ENCODE measurements around the gene CERS1.

DNA sequence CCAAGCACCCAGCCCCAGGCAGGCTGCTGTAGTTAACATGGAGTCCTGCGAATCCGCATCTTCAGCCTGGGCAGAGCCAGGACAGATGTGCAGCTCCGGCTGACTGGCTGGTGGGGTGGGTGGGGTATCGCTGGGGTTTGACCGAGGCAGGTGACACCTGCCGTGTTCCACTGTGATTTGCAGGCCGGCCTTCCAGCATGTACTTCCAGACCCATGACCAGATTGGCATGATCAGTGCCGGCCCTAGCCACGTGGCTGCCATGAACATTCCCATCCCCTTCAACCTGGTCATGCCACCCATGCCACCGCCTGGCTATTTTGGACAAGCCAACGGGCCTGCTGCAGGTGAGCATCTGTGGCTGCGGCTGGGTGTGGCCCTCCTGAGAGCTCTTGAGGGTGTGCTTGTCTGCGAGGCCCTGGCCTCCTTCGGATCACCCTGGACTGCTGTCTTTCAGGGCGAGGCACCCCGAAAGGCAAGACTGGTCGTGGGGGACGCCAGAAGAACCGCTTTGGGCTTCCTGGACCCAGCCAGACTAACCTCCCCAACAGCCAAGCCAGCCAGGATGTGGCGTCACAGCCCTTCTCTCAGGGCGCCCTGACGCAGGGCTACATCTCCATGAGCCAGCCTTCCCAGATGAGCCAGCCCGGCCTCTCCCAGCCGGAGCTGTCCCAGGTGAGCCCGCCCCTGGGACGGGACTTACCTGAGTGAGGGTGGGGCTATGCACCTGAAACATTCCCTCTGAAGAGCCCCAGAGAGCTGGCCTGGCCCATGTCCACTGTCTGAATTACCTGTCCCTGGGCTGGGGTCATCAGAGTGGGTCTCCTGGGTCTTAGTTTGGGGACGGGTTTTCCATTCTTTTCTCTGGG is 30.6 kb downstream of the CERS1 start:
- TF ChIP-seq, protein P1, sequence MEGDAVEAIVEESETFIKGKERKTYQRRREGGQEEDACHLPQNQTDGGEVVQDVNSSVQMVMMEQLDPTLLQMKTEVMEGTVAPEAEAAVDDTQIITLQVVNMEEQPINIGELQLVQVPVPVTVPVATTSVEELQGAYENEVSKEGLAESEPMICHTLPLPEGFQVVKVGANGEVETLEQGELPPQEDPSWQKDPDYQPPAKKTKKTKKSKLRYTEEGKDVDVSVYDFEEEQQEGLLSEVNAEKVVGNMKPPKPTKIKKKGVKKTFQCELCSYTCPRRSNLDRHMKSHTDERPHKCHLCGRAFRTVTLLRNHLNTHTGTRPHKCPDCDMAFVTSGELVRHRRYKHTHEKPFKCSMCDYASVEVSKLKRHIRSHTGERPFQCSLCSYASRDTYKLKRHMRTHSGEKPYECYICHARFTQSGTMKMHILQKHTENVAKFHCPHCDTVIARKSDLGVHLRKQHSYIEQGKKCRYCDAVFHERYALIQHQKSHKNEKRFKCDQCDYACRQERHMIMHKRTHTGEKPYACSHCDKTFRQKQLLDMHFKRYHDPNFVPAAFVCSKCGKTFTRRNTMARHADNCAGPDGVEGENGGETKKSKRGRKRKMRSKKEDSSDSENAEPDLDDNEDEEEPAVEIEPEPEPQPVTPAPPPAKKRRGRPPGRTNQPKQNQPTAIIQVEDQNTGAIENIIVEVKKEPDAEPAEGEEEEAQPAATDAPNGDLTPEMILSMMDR (conservative IDR thresholded peaks at IDR 0.05; ENCODE audit: low read depth, low read length) = no peak
- TF ChIP-seq EZH2 (IDR thresholded peaks at IDR 0.05; ENCODE audit: borderline replicate concordance, low read depth, low read length, poor library complexity, severe bottlenecking) = no peak
